WTC11 (cell line): ENCODE results near the gene MSI2. TPM values are rescaled to one million over a fixed set of nuclear protein-coding genes. Genes with fewer than 3 reads are reported as not detected.

ENCODE experiments used
- ATAC-seq: fragments of 200-7000 bp; cut with Tn5 transposase; 2 replicates; pipeline ENCODE4 v1.10.0; 2021; ENCODE audit warnings: mild to moderate bottlenecking, moderate library complexity
- CTCF ChIA-PET: fragments of 300-600 bp; sonication (Branson Sonifier 250); formaldehyde crosslinking; loops from one replicate; lab custom pipeline; 2021; ENCODE audit warnings: antibody characterized with exemption; lab: Charles Lee
- POLR2A ChIA-PET: fragments of 350-600 bp; sonication (Branson Sonifier 250); formaldehyde crosslinking; loops from one replicate; lab custom pipeline; 2021; ENCODE audit warnings: antibody characterized with exemption; lab: Charles Lee
- DNase-seq: peaks from one replicate; pipeline ENCODE4 v3.0.0; 2021; ENCODE audit warnings: low spot score
- H3K27ac Mint-ChIP-seq: 2 replicates; pipeline ENCODE4 v1.8.0; 2021; ENCODE audit warnings: mixed read lengths
- H3K27me3 Mint-ChIP-seq: 2 replicates; pipeline ENCODE4 v1.8.0; 2021; ENCODE audit warnings: low read depth, mild to moderate bottlenecking, moderate library complexity, mixed read lengths
- H3K36me3 Mint-ChIP-seq: 2 replicates; pipeline ENCODE4 v1.8.0; 2021; ENCODE audit warnings: mixed read lengths
- H3K4me1 Mint-ChIP-seq: 2 replicates; pipeline ENCODE4 v1.8.0; 2022; ENCODE audit warnings: mixed read lengths
- H3K4me3 Mint-ChIP-seq: 2 replicates; pipeline ENCODE4 v1.8.0; 2021; ENCODE audit warnings: mild to moderate bottlenecking, moderate library complexity, mixed read lengths
- H3K9me3 Mint-ChIP-seq: 2 replicates; pipeline ENCODE4 v1.8.0; 2021; ENCODE audit warnings: mixed read lengths
- ARID4B ChIP-seq: sonication (generic); formaldehyde crosslinking; IDR thresholded peaks from 2 replicates; pipeline ENCODE4 v1.8.0; 2023; ENCODE audit warnings: missing genetic modification reagents, mild to moderate bottlenecking, borderline replicate concordance
- CTCF ChIP-seq: fragments of 200-600 bp; IDR thresholded peaks from 2 replicates; pipeline ENCODE4 v1.8.0; 2022; ENCODE audit warnings: antibody characterized with exemption
- ELF4 ChIP-seq: sonication (generic); formaldehyde crosslinking; IDR thresholded peaks from 2 replicates; pipeline ENCODE4 v1.8.1; 2022; ENCODE audit warnings: low read depth, mild to moderate bottlenecking, moderate library complexity, missing genetic modification reagents
- EMX1 ChIP-seq: fragments of 250-450 bp; sonication (Bioruptor Pico); IDR thresholded peaks from 2 replicates; pipeline ENCODE4 v1.8.0; 2021; ENCODE audit warnings: mild to moderate bottlenecking
- GTF2I ChIP-seq: fragments of 250-450 bp; sonication (Bioruptor Pico); conservative IDR thresholded peaks from 2 replicates; pipeline ENCODE4 v1.4.0; 2021; ENCODE audit warnings: mild to moderate bottlenecking
- MLX ChIP-seq: sonication (generic); formaldehyde crosslinking; IDR thresholded peaks from 2 replicates; pipeline ENCODE4 v1.8.1; 2023; ENCODE audit warnings: mild to moderate bottlenecking, missing genetic modification reagents, moderate library complexity
- MYBL2 ChIP-seq: sonication (generic); formaldehyde crosslinking; IDR thresholded peaks from 2 replicates; pipeline ENCODE4 v1.8.1; 2023; ENCODE audit warnings: mild to moderate bottlenecking, moderate library complexity, missing genetic modification reagents
- NFATC4 ChIP-seq: fragments of 250-450 bp; sonication (Bioruptor Pico); IDR thresholded peaks from 2 replicates; pipeline ENCODE4 v1.9.0; 2021; ENCODE audit warnings: mild to moderate bottlenecking
- RORB ChIP-seq: fragments of 250-450 bp; sonication (Bioruptor Pico); IDR thresholded peaks from 2 replicates; pipeline ENCODE4 v1.9.0; 2021; ENCODE audit warnings: mild to moderate bottlenecking
- SMAD3 ChIP-seq: sonication (generic); formaldehyde crosslinking; IDR thresholded peaks from 2 replicates; pipeline ENCODE4 v1.8.0; 2022; ENCODE audit warnings: missing genetic modification reagents, mild to moderate bottlenecking, borderline replicate concordance
- USF1 ChIP-seq: sonication (generic); formaldehyde crosslinking; IDR thresholded peaks from 2 replicates; pipeline ENCODE4 v1.8.0; 2022; ENCODE audit warnings: mild to moderate bottlenecking, missing genetic modification reagents
- ZBTB21 ChIP-seq: sonication (generic); formaldehyde crosslinking; IDR thresholded peaks from 2 replicates; pipeline ENCODE4 v1.8.1; 2023; ENCODE audit warnings: mild to moderate bottlenecking, missing genetic modification reagents, borderline replicate concordance
- ZNF219 ChIP-seq: sonication (generic); formaldehyde crosslinking; IDR thresholded peaks from 2 replicates; pipeline ENCODE4 v1.8.0; 2023; ENCODE audit warnings: missing genetic modification reagents, mild to moderate bottlenecking, borderline replicate concordance
- ZNF232 ChIP-seq: sonication (generic); formaldehyde crosslinking; IDR thresholded peaks from 2 replicates; pipeline ENCODE4 v1.8.0; 2022; ENCODE audit warnings: mild to moderate bottlenecking, missing genetic modification reagents
- ZNF423 ChIP-seq: fragments of 250-450 bp; sonication (Bioruptor Pico); IDR thresholded peaks from 2 replicates; pipeline ENCODE4 v2.1.2; 2022; ENCODE audit warnings: mild to moderate bottlenecking, moderate library complexity
- ZNF512 ChIP-seq: sonication (generic); formaldehyde crosslinking; IDR thresholded peaks from 2 replicates; pipeline ENCODE4 v1.8.1; 2022; ENCODE audit warnings: missing genetic modification reagents, borderline replicate concordance
- total RNA-seq: library from RNA; stranded (reverse); gene quantifications from 3 replicates; pipeline ENCODE4 v1.2.3, GENCODE V29; 2021

MSI2 gene
- total RNA-seq, 1 experiment from 2014 or later, result 82.1 TPM

GRCh38 chr17:57536789-57537523 lies 280.6 kb downstream of the MSI2 start:
- H3K9me3 Mint-ChIP-seq, result no peaks in the 10 kb centered on the region
- no peak overlapping the region for H3K4me3 Mint-ChIP-seq
- ATAC-seq, result no peak
- no peak overlapping the region for H3K27ac Mint-ChIP-seq
- POLR2A ChIA-PET, result no interaction called here
- TF ChIP-seq ZNF232 (CRISPR knock-in tag), result no peak
- TF ChIP-seq ZNF423 (CRISPR knock-in tag), result no peak
- TF ChIP-seq RORB (CRISPR knock-in tag), result no peak
- TF ChIP-seq ZNF512 (CRISPR knock-in tag), result no peak
- no peak for TF ChIP-seq ELF4 (CRISPR knock-in tag)
- no peak for TF ChIP-seq EMX1 (CRISPR knock-in tag)
- no peak for TF ChIP-seq CTCF
- TF ChIP-seq SMAD3 (CRISPR knock-in tag), result no peak
- peaks cover 29% of the 10 kb centered on the region for H3K4me1 Mint-ChIP-seq
- CTCF ChIA-PET, result interaction anchor here (0.8 to 2.0 kb wide), 2 partner anchors 16 to 135 kb away, joined by 3 to 10 read pairs; no protein-coding TSS in a partner anchor
- H3K36me3 Mint-ChIP-seq, result no peaks in the 10 kb centered on the region
- DNase-seq, result no peak
- H3K27me3 Mint-ChIP-seq, result no peaks in the 10 kb centered on the region

- peak overlapping the region; percentile 48 for H3K27ac Mint-ChIP-seq
- DNase-seq, result no peak
Measured at GRCh38 chr17:57537524-57538410, 281.4 kb downstream of the MSI2 start.

More at GRCh38 chr17:57537524-57538410, 281.4 kb downstream of the MSI2 start:
- CTCF ChIA-PET, result interaction anchor here (0.9 to 2.0 kb wide), 3 partner anchors 15 to 295 kb away, joined by 4 to 10 read pairs (median 4); no protein-coding TSS in a partner anchor
- ATAC-seq, result no peak; the same call in 1 of the 2 replicates
- no peaks in the 10 kb centered on the region for H3K27me3 Mint-ChIP-seq
- no peak for TF ChIP-seq MLX (CRISPR knock-in tag)
- TF ChIP-seq USF1, result no peak
- TF ChIP-seq GTF2I (CRISPR knock-in tag), result no peak
- TF ChIP-seq MYBL2 (CRISPR knock-in tag), result no peak
- TF ChIP-seq NFATC4 (CRISPR knock-in tag), result no peak
- TF ChIP-seq ARID4B, result no peak
- no peak for TF ChIP-seq ZBTB21 (CRISPR knock-in tag)
- no peak for TF ChIP-seq ZNF219 (CRISPR knock-in tag)
- TF ChIP-seq, all 79 proteins: peak for 0
- H3K9me3 Mint-ChIP-seq, result no peaks in the 10 kb centered on the region
- POLR2A ChIA-PET, result interaction anchor here (0.6 kb wide), 1 partner anchor 40 kb away, joined by 3 read pairs; no protein-coding TSS in a partner anchor
- peaks cover 31% of the 10 kb centered on the region for H3K4me1 Mint-ChIP-seq
- no peaks in the 10 kb centered on the region for H3K36me3 Mint-ChIP-seq
- H3K4me3 Mint-ChIP-seq, result no peak overlapping the region
